ENCODE measurements around the gene SPATA18.
A peak's percentile ranks its signal among the peaks of the same experiment; 100 is the strongest.
"Not testable (repeated sequence)": the region's sequence is repeated elsewhere in the genome, so short reads cannot be mapped to it uniquely, and the experiment has no call there.

The SPATA18 gene

DNA sequence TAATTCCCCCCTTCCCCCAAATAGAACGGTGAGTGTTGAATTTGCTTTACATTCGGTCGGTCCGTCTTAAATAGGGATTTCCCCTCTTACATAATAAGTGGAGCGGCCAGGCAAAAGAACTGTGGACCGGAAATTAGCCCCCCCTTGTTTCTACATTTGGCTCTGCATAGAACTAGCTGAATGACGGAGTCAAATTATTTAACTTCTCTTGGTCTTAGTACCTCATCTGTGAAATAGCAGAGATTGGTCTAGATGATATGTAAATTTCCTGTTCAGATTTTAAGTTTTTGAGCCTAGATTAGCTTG is 1.3 kb downstream of the SPATA18 start:
- peak; percentile 5 for DNase-seq

DNA sequence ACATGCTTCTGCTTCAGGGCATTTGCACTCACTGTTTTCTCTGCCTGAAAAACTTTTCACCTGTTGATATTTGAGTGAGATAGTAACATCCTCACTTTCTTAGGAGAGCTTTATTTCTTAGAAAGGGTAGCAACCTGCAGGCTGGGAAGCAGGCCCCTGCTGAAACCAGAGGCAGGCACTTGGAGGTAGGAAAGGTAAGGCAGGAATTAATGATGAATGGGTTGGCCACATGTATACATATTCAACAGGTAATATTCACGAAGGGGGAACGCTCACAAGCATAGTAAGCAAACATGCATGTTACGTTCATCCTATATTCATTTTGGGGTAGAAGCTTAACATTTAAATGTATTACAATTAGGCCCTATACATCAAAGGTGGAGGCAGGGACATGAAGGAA is 3.1 kb downstream of the SPATA18 start:
- no peak for DNase-seq

- DNase-seq: no peak
Observed at GRCh38 chr4:52057196-52057595, 6.1 kb downstream of the SPATA18 start.

DNA sequence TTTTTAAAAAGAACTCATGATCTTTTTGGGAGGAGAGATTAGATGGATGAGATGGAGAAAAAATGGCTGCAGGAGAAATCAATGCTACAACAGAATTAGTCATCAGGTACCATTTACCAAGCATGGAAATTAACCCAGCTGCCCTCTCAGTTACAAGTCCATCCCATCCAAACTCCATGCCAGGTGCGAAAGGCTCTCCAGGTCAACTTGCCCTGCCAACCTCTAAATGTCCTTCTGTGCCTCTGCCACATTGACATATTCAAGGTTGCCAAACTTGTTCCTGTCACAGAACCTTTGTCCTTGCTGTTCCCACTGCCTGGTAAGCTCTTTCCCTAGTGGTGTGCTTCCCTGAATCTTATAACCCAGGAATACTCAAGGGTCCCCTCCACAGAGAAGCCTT is 7.2 kb downstream of the SPATA18 start:
- no peak for DNase-seq

DNA sequence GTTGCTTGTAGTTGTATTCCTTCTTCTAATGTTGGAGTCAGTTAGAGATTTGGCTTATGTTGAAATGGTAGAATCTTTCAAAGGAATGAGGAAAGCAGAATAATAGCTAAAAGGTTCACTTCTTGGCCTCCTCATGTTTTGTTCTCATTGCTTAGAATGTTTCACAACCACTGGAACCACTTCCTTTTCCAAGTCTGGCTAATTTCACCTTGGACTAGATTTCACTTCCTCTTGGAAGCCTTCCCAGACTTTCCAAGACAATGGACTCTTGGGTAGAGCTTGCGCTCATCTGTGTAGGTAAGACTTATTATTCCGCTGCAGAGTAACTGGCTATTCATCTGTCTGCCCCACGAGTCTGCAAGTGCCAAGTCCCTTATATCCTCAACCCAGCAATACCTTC is 8.3 kb downstream of the SPATA18 start:
- DNase-seq: no peak

- no peak for DNase-seq
Observed at GRCh38 chr4:52069571-52069970, 18.5 kb downstream of the SPATA18 start.

GRCh38 chr4:52071791-52072546 is 20.9 kb downstream of the SPATA18 start:
- no peak for DNase-seq

- no peak for DNase-seq
Observed at GRCh38 chr4:52076731-52077130, 25.6 kb downstream of the SPATA18 start.

DNA sequence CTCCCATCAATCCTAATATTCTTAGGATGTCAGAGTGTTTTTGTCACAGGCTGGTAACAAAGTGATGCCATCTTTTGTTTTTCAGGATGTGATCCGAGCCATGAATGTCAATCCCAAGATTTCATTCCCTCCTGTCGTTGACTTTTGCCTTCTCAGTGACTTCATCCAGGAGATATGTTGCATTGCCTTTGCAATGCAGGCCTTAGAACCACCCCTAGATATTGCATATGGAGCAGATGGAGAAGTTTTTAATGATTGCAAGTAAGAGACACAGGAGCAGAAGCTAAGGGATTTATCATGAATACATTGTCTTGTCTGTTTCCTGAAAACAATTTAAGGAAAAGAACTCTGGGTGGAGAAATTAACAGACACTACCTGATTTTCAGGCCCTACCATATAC is 28.6 kb downstream of the SPATA18 start:
- no peak for DNase-seq

DNA sequence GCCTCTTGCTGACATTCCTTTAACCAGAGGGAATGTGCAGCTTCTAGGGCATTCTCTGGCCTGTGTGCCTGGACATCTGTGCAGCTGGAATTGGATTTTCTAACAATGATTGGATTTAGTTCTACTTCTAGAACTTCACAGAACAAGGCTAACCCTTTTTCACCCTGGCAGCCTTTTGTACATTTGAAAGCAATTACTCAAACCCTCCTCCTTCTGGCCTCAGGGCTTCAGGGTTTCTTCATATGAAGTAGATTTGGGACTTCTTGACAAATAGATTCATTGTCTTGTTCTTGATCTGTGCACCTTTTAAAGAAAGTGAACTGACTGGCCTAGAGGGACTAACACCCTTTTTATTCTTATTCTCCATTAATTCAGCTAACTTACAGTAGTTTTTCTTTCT is 30.1 kb downstream of the SPATA18 start:
- no peak for DNase-seq

DNA sequence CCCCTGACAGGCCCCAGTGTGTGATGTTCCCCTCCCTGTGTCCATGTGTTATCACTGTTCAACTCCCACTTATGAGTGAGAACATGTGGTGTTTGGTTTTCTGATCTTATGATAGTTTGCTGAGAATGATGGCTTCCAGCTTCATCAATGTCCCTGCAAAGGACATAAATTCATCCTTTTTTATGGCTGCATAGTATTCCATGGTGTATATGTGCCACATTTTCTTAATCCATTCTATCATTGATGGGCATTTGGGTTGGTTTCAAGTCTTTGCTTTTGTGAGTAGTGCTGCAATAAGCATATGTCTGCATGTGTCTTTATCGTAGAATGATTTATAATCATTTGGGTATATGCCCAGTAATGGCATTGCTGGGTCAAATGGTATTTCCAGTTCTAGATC is 35.3 kb downstream of the SPATA18 start:
- not testable (repeated sequence) for DNase-seq

DNA sequence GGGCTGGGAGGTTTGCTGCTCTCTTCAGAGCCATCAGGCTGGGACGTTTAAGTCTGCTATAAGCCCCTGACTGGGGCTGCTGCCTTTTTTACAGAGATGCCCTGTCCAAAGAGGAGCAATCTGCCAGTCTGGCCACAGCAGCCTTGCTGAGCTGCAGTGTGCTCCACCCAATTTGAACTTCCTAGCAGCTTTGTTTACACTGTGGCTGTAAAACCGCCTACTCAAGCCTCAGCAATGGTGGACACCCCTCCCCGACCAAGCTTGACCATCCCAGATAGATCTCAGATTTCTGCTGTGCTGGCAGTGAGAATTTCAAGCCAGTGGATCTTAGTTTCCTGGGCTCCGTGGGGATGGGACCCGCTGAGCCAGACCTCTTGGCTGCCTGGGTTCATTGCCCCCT is 40.7 kb downstream of the SPATA18 start:
- DNase-seq: no peak

GRCh38 chr4:52093466-52093865 is 42.4 kb downstream of the SPATA18 start:
- DNase-seq: no peak

- DNase-seq: no peak
Observed at GRCh38 chr4:52094376-52095145, 43.5 kb downstream of the SPATA18 start.

- DNase-seq: no peak
Observed at GRCh38 chr4:52095374-52095773, 44.3 kb downstream of the SPATA18 start.

- DNase-seq: no peak
Observed at GRCh38 chr4:52096048-52096447, 44.9 kb downstream of the SPATA18 start.

GRCh38 chr4:52098618-52099017 is 47.5 kb downstream of the SPATA18 start:
- DNase-seq: no peak

GRCh38 chr4:52099860-52100461 is 48.9 kb downstream of the SPATA18 start:
- DNase-seq: no peak

DNA sequence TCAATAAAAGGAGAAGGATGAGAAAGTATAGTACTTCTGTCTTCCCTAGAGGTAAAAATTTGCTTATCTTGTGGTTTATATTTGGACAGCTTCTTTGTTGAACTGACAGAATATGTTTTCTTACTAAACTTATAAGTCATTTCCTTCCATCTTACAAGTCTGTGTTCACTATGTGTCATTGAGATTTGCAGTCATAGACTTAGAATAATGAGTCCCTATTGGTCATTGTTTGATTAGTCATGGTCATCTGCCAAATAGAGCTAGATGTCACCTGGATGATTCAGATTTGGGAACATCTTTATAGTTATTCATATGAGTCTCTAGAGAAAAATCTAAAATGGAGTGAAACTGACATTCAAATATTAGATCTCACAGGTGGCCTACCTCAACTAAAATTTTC is 51.5 kb downstream of the SPATA18 start:
- no peak for DNase-seq

DNA sequence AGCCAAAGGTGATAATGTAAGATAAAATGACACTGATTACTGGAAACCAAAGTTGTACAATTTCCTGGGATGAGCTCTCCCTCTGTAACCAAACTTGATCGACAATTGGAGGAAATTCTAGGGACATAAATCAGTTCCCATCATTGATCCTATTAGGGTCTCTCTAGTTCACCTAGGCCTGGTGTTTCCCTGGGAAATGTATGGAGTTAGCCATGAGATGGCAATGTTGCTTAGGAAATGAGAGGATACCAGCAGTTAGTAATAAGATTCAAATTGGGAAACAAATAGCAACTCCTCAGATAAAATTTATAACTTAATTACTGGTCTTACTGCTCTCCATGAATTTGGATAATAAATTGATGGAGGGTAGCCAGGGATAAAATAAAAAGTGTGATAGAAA is 52.2 kb downstream of the SPATA18 start:
- DNase-seq: no peak

DNA sequence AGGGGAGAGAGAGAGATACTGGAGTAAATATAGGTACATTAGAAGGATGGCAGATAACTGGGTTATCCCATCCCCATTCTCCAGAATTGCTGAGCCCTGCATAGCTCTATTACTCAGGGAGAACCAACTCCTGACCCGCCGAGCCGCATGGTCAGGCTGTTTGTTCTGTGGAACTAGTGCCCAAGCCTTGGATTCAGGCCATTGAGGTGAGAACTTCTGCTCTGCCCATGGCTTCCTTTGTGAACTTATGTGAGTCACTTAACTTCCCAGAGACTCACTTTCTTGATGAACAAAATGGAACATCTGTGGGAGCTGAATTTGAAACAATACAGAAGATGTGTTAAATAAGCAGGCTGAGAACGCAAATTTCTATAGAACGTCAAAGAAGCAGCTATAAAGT is 54.2 kb downstream of the SPATA18 start:
- no peak for DNase-seq

DNA sequence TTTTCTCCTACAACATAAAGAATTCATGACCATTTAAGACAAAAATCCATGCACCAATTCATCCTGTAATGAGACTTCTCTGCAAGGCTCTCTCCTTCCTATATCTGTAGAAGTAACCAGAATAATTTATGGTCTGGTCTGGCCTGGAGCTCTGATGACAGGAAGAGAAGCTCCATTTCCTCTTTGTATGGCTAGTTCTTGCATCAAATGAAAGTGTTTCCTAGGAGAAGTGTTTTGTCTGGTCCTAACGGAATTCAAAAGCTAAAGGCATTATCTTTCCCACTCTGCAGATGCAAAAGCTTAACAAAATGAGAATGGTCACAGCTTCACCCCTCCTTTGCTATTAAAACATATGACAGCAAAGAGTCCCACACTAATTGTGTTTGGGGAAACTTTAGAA is 55.1 kb downstream of the SPATA18 start:
- no peak for DNase-seq

DNA sequence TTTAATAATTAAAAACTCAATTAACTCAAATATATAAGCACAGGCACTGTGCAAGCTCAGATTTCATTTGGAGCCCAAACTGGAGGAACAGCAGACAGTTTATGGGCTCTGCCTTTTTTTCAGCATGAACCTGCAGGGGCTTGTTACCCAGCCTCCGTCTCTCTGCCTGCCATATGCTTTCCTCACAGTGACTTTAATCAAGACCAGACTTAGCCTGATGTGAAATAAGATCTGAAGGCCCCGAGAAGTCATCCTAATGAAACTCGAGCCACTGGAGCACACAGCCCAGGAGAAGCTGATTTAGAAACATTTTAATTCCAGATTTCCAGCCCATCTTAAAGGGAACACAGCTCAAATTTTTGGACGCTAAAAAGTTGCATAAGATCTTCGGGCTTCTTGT is 55.6 kb downstream of the SPATA18 start:
- no peak for DNase-seq

DNA sequence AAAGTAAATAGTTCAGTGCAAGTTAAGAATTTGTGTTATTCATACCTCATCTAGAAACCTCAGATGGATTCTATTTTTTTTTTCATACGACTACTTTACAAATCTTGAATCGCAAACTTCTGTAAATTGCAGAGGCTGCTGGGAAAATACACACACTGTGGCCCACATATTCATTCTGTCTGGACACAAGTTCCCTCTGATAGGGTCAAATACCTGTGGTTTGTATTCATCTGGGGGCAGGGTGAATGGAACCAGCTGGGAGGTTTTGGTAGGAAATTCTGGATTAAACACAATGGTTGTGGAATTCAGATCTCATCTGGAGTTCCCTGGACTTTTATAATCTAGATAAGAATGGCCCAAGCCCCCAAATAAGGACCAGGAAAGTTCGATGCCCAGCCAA is 56.2 kb downstream of the SPATA18 start:
- DNase-seq: no peak

All from hematopoietic multipotent progenitor cell treated with erythropoietin and hydrocortisone succinate and interleukin-3 and kit ligand, for 6 days (in vitro differentiated cells).